Measurements from ENCODE around the gene RNF130.
"Not testable (repeated sequence)": the region's sequence is repeated elsewhere in the genome, so short reads cannot be mapped to it uniquely, and the experiment has no call there.

RNF130 gene

GRCh38 chr5:180102636-180103035, 31.1 kb upstream of the RNF130 start:
- no peak for DNase-seq

- DNase-seq, result no peak
These were observed 30.0 kb upstream of the RNF130 start for GRCh38 chr5:180101451-180102105.

- DNase-seq, result no peak
These were observed 29.3 kb upstream of the RNF130 start for GRCh38 chr5:180100621-180101450.

GRCh38 chr5:180099733-180100611, 28.4 kb upstream of the RNF130 start:
- no peak for DNase-seq

GRCh38 chr5:180098991-180099732, 27.6 kb upstream of the RNF130 start:
- DNase-seq, result peak in 1 of 2 experiments; percentile 12

GRCh38 chr5:180098526-180098925, 27.0 kb upstream of the RNF130 start:
- no peak for DNase-seq

- no peak for DNase-seq
These were observed 26.4 kb upstream of the RNF130 start for GRCh38 chr5:180097926-180098325.

- DNase-seq, result no peak
These were observed 25.8 kb upstream of the RNF130 start for GRCh38 chr5:180097163-180097894.

GRCh38 chr5:180096616-180097015, 25.1 kb upstream of the RNF130 start:
- no peak for DNase-seq

GRCh38 chr5:180095545-180095944, 24.0 kb upstream of the RNF130 start:
- no peak for DNase-seq

GRCh38 chr5:180093651-180094382, 22.3 kb upstream of the RNF130 start:
- DNase-seq, result peak; percentile 32 to 38

GRCh38 chr5:180093241-180093640, 21.7 kb upstream of the RNF130 start:
- no peak for DNase-seq

GRCh38 chr5:180090769-180091546, 19.4 kb upstream of the RNF130 start:
- peak; percentile 60 to 74 for DNase-seq

GRCh38 chr5:180090098-180090768, 18.7 kb upstream of the RNF130 start:
- DNase-seq, result peak; percentile 34 to 69

GRCh38 chr5:180089628-180090027, 18.1 kb upstream of the RNF130 start:
- DNase-seq, result not testable (repeated sequence)

- DNase-seq, result no peak
These were observed 17.0 kb upstream of the RNF130 start for GRCh38 chr5:180088561-180088960.

GRCh38 chr5:180086816-180087399, 15.3 kb upstream of the RNF130 start:
- DNase-seq, result no peak

- DNase-seq, result no peak
These were observed 14.3 kb upstream of the RNF130 start for GRCh38 chr5:180085837-180086236.

All from NCI-H524 (cell line).